HPDE6-E6E7 (cell line): ENCODE measurements around the gene TMTC2.
"Not testable (repeated sequence)": the region's sequence is repeated elsewhere in the genome, so short reads cannot be mapped to it uniquely, and the experiment has no call there.

ENCODE experiments used
- DNase-seq: peaks from one replicate; pipeline ENCODE4 v3.0.0; 2011; ENCODE audit warnings: missing footprints; ENCODE audit errors: extremely low spot score

The TMTC2 gene

GRCh38 chr12:82789674-82790073, 103.0 kb downstream of the TMTC2 start:
- no peak for DNase-seq

DNA sequence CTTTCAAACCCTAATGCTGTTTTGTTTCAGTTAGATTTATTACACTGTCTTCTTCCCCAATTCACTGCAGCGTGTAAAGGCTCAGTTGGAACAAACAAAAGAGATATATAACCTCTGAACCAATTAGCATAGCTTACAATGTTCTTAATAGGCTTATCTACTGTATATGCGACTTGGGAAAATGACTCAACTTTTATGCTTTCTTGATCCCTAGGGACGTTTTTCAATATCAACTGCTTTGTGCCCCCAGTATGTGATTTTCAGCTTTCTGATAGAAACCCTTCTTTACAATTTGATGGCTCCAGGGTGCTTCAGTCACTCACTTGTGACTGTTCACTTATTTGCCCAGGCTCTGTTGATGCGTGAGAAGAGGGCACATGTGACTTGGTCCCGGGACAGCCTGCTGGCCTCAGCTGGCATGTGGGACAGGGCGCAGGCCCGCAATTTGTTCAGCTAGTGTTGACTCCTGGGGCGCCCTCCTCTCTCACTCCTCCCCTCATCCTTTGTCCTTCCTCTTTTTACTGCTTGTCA, 107.1 kb downstream of the TMTC2 start:
- no peak for DNase-seq

GRCh38 chr12:82797480-82797879, 110.8 kb downstream of the TMTC2 start:
- DNase-seq, result no peak

GRCh38 chr12:82800185-82800584, 113.5 kb downstream of the TMTC2 start:
- DNase-seq, result no peak

DNA sequence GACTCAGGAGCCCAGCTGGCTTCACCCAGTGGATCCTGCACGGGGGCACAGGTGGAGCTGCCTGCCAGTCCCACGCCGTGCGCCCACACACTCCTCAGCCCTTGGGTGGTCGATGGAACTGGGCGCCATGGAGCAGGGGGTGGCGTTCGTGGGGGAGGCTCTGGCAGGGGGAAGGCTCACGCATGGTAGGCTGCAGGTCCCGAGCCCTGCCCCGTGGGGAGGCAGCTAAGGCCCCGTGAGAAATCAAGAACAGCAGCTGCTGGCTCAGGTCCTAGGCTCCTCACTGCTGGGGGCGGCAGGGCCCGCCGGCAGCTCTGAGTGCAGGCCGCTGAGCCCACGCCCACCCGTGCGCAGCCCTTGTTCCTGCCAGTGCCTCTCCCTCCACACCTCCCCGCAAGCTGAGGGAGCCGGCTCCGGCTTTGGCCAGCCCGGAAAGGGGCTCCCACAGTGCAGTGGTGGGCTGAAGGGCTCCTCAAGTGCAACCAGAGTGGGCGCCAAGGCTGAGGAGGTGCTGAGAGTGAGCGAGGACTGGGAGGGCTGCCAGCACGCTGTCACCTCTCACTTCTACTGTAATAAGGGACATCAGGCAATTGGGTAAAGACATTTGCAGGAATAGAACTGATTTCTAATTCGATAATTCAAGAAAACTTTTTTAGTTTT, 115.4 kb downstream of the TMTC2 start:
- no peak for DNase-seq

GRCh38 chr12:82803201-82803600, 116.5 kb downstream of the TMTC2 start:
- no peak for DNase-seq

- no peak for DNase-seq
Observed at GRCh38 chr12:82804601-82805000, 117.9 kb downstream of the TMTC2 start.

DNA sequence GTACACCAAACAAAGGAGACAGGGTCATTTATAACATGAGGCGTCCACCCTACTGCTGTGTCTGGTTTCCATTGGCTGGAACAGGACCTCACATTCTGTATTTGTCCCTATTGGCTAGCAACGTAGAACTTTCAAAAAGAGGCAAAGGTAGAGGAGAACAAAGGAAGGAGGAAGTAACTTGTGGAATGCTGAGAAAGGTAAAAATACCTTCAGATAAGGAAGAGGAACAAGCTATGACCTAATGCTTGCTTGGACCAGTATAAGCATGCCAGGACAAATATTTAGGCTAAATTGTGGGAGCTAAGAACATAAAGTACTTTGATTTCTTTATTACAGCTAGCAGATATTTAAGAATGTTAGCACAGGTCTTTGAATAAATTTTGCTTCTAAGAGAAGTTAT, 118.3 kb downstream of the TMTC2 start:
- DNase-seq, result not testable (repeated sequence)

GRCh38 chr12:82805812-82806497, 119.2 kb downstream of the TMTC2 start:
- peak; percentile 14 for DNase-seq

DNA sequence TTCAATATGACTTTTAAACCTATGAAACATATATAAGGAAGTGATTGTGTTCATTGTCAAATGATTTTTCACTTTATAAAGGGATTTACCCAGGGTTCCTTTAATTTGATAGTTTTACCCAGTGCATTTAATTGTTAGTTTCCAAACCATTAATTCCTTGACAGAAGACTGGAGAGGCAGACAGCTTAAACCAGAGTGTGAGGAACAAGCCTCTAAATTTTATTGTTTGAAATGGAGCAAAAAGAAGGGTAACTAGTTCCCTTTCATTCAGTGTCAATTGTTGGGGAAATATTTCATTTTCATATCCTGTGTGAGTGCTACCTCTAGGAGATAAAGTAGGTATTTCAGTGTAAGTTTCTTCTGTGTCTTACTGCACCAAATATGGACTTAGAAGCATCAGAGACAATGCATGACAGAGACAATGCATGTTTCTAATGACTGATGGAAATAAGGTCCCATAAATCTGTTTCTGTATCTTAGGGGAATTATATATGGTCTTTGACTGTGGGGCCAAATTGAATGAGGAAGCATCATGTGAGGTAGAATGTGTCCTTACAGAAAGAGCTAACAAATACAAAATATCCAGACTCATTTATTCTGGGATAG, 120.5 kb downstream of the TMTC2 start:
- no peak for DNase-seq

DNA sequence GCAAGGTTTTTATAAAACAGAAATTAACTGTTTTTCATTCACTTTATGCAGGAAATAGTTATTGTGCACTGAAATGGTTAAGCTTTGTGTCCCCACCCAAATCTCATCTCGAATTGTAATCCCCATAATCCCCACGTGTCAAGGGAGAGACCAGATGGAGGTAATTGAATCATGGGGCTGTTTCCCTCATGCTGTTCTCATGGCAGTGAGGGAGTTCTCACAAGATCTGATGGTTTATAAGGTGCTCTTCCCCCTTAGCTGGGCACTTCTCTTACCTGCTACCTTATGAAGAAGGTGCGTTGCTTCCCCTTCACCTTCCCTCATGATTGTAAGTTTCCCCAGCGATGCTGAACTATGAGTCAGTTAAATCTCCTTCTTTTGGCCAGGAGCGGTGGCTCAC, 123.9 kb downstream of the TMTC2 start:
- no peak for DNase-seq

DNA sequence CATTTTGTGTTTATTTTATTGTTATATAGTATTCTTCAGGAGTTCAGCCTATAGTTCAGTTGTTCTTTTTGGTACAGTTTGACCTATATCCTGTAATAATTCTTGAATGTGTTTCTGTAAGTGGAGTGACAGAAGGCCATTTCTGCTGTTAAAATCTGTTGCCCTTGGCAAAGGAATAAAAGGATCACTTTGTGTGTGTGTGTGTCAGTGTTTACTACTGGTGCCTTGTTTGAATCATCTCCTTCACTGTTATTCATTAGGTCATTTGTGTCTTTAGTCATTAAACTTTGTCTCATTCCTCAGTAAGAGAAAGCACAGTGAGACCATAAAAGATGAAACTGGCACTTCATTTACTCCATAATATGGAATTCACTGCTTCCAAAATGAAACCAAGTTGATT, 130.7 kb downstream of the TMTC2 start:
- no peak for DNase-seq

GRCh38 chr12:82818271-82819035, 131.7 kb downstream of the TMTC2 start:
- DNase-seq, result no peak

- no peak for DNase-seq
Observed at GRCh38 chr12:82826505-82826904, 139.8 kb downstream of the TMTC2 start.

- DNase-seq, result no peak
Observed at GRCh38 chr12:82832096-82832495, 145.4 kb downstream of the TMTC2 start.

DNA sequence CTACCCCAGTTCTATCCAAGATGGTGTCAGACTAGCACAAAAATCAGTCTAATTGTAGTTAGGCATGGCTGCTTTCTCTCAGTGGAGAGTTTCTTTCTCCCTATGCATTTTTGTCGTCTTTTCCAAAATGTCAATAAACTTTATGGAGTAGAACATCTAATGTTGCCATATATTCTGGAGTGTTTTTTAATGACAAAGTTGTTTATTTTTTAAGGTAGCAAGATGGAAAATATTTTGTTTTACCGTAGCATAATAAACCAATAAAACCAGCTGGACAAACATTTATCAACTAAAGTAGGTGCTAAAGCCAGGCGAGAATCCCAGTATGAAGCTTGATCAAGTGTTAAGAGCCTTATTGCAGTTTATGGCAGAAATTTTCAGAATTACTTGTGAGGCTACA, 146.3 kb downstream of the TMTC2 start:
- no peak for DNase-seq

DNA sequence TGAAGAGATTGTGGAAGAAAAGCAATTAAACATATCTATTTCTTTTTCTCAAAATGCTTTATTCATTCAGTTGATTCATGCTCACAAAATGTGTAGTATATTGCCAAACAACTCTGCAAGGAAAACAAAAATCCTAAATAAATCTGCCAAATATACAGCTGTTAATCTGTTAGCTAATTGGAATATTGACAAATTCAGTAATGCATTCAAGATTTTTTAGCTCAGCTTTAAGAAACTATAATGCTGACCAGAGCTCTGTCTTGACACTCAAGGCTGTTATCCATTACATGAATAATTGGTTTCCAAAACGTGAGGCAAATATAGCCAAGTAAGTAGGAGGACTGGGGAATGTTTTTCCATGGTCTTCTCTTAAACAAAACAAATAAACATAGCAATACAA, 146.8 kb downstream of the TMTC2 start:
- no peak for DNase-seq

GRCh38 chr12:82835217-82835616, 148.5 kb downstream of the TMTC2 start:
- no peak for DNase-seq

DNA sequence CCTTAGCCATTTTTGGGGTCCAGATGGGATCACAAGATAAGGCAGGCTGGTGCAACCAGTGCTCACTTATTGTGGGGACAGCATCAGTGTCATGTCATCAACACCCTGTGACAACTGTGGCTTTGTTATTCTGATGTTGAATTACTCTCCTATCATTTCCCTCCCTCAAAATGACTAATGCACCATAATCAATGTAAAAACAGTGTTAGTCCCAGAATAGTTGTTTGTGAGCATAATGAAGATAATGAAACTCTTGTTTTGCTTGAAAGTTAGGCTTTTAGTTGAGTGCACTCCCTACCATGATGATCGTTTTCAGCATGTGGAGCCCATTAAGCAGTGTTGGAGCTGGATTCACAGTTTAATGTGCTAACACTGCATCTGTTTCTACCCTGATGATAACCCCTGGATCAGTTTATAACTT, 151.4 kb downstream of the TMTC2 start:
- DNase-seq, result no peak

DNA sequence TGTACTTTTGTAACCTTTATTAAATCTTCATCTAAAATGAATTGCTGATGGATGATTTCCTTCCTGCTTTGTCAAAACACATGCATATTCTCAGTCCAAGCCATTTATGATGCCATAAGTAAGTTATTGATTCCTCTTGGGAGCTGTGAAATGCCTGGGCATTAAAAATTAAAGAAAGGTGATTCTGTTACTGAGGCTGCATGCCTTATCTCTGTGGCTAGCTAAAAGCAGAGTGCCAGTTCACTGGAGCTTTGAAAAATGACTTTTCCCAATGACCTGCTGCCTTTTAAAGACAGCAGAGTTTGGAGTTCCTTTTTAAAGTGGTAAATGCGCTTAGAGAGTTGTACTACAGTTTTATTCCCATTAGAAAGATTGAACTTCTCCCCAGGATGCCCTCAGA, 152.1 kb downstream of the TMTC2 start:
- DNase-seq, result no peak

GRCh38 chr12:82839796-82840195, 153.1 kb downstream of the TMTC2 start:
- DNase-seq, result no peak

- DNase-seq, result no peak
Observed at GRCh38 chr12:82841487-82841904, 154.8 kb downstream of the TMTC2 start.
